Activated T-helper 9 cell treated with anti-CD3 and anti-CD28 coated beads, Interleukin-2, amount 50 U/mL, for 16 hours (primary cell): Measurements from ENCODE around the gene STRA6.

Source experiments
- DNase-seq: peaks from one replicate; pipeline ENCODE4 v3.0.0-alpha.2; 2020; ENCODE audit warnings: low read depth

The STRA6 gene

GRCh38 chr15:74206801-74207281 is 4.3 kb upstream of the STRA6 start:
- DNase-seq = no peak

- DNase-seq = no peak
Observed at GRCh38 chr15:74205582-74205947, 3.0 kb upstream of the STRA6 start.

- DNase-seq = no peak
Observed at GRCh38 chr15:74203914-74204431, 1.4 kb upstream of the STRA6 start.

- no peak for DNase-seq
Observed at GRCh38 chr15:74201710-74202420, 722 bp downstream of the STRA6 start.

- DNase-seq = no peak
Observed at GRCh38 chr15:74200871-74201419, 1.6 kb downstream of the STRA6 start.

- no peak for DNase-seq
Observed at GRCh38 chr15:74200412-74200815, 2.2 kb downstream of the STRA6 start.

- DNase-seq = no peak
Observed at GRCh38 chr15:74199297-74199652, 3.3 kb downstream of the STRA6 start.

- DNase-seq = no peak
Observed at GRCh38 chr15:74197176-74197965, 5.2 kb downstream of the STRA6 start.

GRCh38 chr15:74196175-74196574 is 6.4 kb downstream of the STRA6 start:
- no peak for DNase-seq

GRCh38 chr15:74194572-74195559 is 7.7 kb downstream of the STRA6 start:
- DNase-seq = no peak

GRCh38 chr15:74193905-74194304 is 8.7 kb downstream of the STRA6 start:
- DNase-seq = no peak

GRCh38 chr15:74193299-74193718 is 9.3 kb downstream of the STRA6 start:
- no peak for DNase-seq

GRCh38 chr15:74192751-74193150 is 9.8 kb downstream of the STRA6 start:
- DNase-seq = no peak

- no peak for DNase-seq
Observed at GRCh38 chr15:74191798-74192197, 10.8 kb downstream of the STRA6 start.

- DNase-seq = no peak
Observed at GRCh38 chr15:74188216-74188615, 14.4 kb downstream of the STRA6 start.

GRCh38 chr15:74185710-74186348 is 16.8 kb downstream of the STRA6 start:
- DNase-seq = no peak

GRCh38 chr15:74184582-74185091 is 17.9 kb downstream of the STRA6 start:
- DNase-seq = no peak

GRCh38 chr15:74182131-74182530 is 20.5 kb downstream of the STRA6 start:
- no peak for DNase-seq

- DNase-seq = no peak
Observed at GRCh38 chr15:74180881-74181602, 21.5 kb downstream of the STRA6 start.
